ENCODE data around the gene FAM98B. TPM values are rescaled to one million over a fixed set of nuclear protein-coding genes. Genes with fewer than 3 reads are reported as not detected.

The FAM98B gene
- total RNA-seq, 1 donor from 2014 or later = 20.5 TPM

DNA sequence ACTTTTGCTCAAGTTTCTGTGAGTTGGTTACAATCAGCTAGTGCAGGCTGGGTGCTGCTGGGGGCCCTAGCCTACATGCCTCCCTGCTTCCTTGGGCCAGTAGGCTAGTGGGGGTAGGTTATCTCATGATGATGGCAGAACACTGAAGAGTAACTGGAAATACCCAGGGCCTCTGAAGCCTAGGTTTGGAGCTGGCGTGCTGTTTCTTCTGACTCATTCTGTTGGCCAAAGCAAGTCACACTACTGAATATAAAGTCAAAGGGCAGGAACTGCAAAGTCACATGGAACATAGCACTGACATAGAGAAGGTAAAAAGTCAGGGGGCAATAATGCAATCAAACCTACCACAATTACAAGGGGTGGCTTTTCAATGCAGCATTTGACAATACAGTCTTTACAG, 76.2 kb downstream of the FAM98B start:
- ATAC-seq (no peak), DNase-seq (ENCODE audit: missing footprints) (no peak)
- intact Hi-C loops (cut with DNase I) = no loop called here

DNA sequence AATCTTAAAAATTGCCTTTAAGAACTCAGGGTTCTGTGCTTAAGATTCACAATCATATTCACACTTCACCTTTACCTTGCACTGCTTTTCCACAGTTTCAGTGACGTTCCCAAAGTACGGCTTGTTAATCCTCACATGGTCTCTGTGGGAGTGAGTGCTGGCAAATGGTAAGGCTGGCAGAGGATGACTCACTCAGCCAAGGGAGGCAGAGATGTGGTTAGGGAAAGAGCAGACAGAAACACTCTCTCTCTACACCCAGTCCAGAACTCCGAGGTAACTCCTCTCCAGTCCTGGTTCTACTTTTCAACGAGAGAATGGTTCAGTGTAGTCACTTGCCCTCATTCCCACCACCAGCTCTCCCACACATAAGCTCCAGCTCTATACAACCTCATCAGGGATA, 77.6 kb downstream of the FAM98B start:
- ATAC-seq (no peak), DNase-seq (ENCODE audit: missing footprints) (no peak)
- intact Hi-C loops (cut with DNase I) = no loop called here

DNA sequence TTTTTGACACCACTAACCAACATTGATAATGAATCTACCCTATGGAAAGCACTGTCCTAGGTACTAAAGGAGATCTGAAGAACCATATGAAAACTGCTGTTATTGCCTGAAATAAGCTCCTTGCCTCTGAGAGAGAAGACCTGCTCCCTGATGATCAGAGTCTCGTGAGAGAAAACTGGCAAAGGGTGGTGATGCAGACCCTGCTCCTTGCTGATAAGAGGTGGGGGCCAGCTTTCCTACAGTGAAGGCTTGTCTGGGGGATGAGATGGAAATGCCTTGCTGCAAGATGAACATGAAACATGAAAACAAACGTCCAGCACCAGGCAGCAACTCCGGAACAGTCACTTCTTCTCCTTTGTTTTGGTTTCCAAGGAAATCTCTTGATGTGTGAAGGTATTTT, 78.8 kb downstream of the FAM98B start:
- intact Hi-C loops (cut with DNase I) = no loop called here
- ATAC-seq (no peak), DNase-seq (ENCODE audit: missing footprints) (no peak)

DNA sequence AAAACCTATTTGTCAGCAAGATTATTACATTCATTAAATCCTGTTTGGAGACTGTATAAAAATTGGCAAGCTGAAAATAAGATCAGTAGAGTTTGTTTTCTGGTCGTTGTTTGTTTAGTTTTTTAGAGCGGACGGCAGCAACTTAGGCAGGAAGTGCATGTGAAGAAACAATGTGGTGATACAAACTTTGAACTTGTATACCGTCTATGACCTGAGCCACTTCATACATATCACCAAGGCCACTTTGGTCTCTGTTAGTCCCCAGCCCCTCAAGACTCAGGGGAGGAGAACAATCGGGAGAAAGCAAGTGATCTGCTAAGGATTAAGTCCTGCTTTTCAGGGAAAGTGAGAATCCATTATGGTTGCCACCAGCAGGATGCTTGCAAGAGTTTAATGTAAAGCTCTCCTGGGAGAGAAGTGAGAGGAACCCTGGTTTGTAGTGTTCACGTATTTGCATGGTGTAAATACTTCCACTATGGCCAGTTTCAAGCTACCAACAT, 79.5 kb downstream of the FAM98B start:
- intact Hi-C loops (cut with DNase I) = no loop called here
- ATAC-seq = no peak
- no peak for DNase-seq (ENCODE audit: missing footprints)

DNA sequence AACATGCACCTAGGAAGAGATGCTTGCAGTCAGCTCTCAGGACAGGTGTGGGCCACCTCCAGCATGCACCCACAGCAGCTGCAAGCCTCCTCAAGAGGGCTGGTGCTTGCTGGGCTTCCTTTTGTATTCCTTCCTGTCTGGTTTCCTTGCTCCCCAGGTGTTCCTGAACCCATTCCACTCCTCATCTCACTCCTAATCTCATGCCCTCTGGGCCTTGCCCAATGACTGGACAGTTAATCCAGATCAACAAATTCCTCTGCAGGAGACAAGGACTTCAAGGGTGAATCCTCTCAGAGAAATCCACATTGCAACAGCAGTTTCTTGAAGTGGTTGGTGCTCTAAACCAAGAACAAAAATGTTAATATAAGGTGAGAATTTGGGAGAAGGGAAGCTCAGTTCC, 80.0 kb downstream of the FAM98B start:
- DNase-seq (ENCODE audit: missing footprints) (no peak), ATAC-seq (no peak)
- intact Hi-C loops (cut with DNase I) = no loop called here

DNA sequence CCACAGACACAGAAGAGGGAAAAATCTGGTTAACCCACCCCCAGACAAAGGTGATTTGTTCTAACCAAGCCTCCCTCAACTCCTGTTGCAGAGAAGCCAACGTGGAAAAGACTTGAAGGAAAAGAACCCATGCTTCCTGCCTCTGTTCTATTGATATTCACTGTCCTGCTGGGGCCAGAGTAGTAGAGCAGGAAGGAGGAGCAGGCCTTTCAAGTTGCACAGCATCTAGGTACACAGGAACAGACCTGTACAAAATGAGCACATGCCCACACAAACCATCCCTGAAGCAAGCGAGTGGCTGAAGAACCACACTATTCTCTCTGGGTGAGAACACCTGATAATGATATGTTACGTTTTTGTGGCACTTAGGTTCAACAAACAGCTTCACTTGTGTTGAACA, 80.8 kb downstream of the FAM98B start:
- intact Hi-C loops (cut with DNase I) = no loop called here
- DNase-seq (ENCODE audit: missing footprints) (no peak), ATAC-seq (no peak)

DNA sequence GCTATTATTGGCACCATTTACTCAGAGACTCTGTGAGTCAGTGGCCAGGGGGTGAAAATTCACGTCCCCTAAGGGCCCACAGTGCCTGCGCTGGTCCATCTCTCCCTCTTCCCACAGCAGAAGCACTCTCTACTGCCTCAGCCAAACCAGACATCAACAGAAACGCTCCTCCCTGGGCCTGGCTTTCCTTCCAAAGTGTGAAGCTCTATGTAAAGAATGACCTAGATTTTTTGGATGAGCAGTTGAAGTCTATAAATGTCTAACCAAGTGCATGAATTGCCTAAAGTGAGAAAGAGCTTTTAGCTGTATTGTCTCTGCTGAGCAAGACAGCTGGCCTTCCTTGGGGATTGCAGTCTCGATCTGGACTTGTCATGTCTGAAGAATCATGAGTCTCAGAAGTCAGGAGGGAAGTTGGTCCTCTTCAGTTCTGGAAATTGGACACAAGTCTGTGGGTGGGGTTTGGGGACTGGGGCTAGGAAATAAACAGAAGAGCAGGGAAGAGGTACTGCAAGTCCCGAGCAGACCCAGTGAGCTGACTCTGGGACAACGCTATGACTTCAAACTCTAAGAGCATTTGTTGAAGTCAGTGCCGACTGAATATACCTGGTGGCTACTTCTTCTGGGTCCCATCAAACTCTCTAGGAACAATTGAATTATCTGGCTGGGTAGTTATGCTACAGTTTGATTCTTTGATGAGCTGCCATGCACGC, 81.7 kb downstream of the FAM98B start:
- ATAC-seq (peak; percentile 47), DNase-seq (ENCODE audit: missing footprints) (no peak)
- intact Hi-C loops (cut with DNase I) = no loop called here

DNA sequence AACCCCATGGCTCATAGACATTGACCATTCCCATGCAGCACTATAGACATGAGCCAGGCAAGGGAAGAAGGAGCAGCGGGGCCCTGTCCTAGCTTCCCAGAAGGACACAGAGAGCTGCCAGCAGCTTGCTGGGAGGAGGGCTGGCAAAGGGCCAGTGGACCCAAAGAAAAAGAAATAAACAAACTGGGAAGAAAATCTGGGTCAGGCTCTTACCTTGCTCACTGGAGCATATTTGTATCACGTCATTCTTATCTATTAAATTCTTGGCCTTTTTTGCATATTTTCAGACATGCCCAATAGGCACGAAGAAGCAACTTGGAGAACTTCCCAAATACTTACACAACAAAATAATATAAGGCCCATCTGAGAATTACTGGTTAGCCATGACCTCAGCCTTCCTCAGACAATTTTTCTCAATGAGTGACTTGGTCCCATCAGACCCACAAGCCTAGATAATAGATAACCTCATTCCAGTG, 82.3 kb downstream of the FAM98B start:
- intact Hi-C loops (cut with DNase I) = no loop called here
- DNase-seq (ENCODE audit: missing footprints) = no peak
- peak; percentile 84 for ATAC-seq

Other genes starting within 250 kb of the FAM98B start
- gene SPRED1, start 201.3 kb upstream of the FAM98B start, total RNA-seq = 9.9 TPM
- 0.46 TPM for gene RASGRP1, start 110.7 kb downstream of the FAM98B start, total RNA-seq

Measured in Right ventricle myocardium inferior (tissue), 1 donor.